ENCODE measurements around the gene S100A8.

The S100A8 gene

DNA sequence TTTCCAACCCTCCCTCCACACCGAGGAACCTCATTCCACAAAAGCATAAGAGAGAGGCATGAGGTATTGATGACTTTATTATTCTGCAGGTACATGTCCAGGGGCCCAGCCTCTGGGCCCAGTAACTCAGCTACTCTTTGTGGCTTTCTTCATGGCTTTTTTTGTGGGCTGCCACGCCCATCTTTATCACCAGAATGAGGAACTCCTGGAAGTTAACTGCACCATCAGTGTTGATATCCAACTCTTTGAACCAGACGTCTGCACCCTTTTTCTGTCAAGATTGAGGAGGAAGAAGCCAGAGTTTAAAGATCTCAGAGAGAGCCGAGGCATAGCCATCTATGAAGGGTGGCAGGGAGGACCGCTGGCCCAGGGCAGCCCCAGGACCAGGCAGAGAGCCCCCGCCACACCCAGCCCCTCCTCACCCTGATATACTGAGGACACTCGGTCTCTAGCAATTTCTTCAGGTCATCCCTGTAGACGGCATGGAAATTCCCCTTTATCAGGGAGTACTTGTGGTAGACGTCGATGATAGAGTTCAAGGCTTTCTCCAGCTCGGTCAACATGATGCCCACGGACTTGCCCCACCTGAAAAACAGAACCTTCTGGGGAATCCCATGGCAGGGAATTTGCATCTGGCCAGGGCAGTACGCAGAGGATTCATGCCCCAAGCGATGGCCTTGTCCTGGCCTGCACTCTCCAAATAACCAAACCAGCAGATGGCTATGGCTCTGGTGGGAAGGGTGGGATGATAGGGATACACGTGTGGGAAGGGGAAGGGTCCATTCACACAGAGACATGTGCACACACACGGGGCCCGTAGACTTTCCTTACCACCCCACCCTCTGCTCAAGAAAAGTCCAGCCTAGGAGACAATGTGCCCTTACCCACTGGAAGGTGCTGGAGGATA is 647 bp downstream of the S100A8 start:
- no peak for DNase-seq

GRCh38 chr1:153389401-153389800 is 1.5 kb downstream of the S100A8 start:
- DNase-seq, result no peak

DNA sequence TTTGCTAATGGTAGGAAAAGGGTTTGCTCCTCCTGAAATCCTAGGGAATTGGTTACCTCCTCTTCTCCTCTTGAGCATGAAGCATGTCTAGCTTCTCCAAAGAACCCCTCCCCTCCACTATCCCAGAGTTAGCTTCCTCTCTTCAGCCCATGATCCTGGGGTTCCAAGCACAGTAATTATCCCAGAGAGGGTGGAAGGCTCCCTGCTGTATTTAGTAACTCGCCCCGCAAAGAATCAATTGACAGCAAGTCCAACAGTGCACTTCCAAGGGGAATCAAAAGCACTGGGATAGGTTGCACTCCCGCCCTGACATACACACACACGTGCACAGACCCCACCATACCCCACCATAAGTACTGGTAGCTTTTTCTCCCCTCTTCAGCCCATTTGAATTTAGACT is 3.1 kb downstream of the S100A8 start:
- DNase-seq, result no peak

GRCh38 chr1:153387001-153387400 is 3.9 kb downstream of the S100A8 start:
- DNase-seq, result no peak

GRCh38 chr1:153386500-153386901 is 4.4 kb downstream of the S100A8 start:
- no peak for DNase-seq

- DNase-seq, result no peak
Observed at GRCh38 chr1:153384958-153385580, 5.8 kb downstream of the S100A8 start.

DNA sequence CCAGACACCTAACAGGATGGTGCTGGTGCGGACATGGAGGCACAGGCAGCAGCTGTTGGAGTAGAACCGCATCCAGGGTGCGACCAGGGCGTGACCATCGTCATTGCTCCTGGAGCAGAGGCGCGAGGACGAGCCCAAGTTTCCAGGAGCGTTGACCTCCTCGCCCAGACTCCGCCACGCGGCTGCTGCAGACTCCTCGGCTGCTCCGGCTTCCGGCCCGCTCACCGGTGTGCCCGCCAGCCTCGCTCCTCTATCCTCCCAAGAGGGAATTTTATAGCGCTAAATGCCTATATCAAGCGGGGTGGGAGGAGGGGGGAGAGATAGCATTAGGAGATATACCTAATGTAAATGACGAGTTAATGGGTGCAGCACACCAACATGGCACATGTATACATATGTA is 10.2 kb downstream of the S100A8 start:
- no peak for DNase-seq

- no peak for DNase-seq
Observed at GRCh38 chr1:153379591-153379990, 11.3 kb downstream of the S100A8 start.

- peak; percentile 77 for DNase-seq
Observed at GRCh38 chr1:153375511-153375910, 15.4 kb downstream of the S100A8 start, which contains the start of gene S100A12. TSS of gene S100A12 (minus strand) at chr1:153375621. CDS start at chr1:153374592, 1,029 bp downstream.

GRCh38 chr1:153374071-153374470 is 16.8 kb downstream of the S100A8 start:
- no peak for DNase-seq

DNA sequence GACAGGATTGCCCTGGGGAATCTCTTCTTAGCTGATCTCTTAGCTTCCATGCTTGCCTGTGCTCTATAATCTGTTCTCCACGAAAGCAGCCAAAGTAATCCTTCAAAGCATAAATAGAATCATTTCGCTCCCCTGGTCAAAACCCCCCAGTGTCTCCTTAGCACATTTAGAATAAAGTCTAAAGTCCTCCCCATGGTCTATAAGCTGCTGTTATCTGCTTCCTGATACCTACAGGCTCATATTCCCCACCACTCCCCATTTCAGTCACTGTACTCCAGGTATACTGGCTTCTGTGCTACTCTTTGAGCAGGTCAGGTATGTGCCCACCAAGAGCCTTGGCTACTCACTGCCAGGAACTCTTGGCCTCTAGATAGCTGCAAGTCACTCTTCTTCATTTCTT is 18.3 kb downstream of the S100A8 start:
- DNase-seq, result no peak

DNA sequence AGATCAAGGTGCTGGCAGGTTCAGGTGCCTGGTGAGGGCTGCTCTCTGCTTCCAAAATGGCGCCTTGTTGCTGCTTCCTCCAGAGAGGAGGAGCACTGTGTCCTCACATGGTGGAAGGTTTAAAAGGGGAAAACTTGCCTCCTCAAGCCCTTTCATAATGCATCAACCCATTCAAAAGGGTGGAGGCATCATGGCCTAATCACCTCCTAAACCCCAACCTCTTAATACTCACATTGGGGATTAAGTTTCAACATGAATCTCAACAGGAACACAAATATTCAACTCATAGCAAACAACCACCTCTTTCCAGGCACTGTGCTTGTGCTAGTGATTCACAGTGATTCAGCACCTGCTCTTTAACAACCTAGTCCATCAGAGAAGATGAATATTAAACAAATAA is 19.6 kb downstream of the S100A8 start:
- no peak for DNase-seq

DNA sequence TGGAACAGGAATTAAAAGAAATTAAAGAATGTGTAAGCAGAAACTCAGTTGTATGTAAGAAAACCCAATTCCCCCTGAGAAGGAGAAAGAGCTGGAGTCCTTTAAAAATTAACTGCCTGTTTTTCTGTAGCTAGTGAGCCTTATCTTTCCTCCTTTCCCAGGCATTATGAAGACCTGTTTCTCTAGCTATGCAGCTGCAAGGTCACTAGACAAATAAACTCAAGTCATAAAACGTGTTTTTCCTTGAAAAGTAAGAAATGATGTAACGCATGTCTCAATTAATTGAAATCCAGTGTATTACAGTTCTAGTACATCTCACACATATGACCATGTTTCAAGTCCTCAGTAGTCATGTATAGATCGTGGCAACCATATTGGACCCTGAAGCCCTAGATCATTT is 20.7 kb downstream of the S100A8 start:
- DNase-seq, result no peak

DNA sequence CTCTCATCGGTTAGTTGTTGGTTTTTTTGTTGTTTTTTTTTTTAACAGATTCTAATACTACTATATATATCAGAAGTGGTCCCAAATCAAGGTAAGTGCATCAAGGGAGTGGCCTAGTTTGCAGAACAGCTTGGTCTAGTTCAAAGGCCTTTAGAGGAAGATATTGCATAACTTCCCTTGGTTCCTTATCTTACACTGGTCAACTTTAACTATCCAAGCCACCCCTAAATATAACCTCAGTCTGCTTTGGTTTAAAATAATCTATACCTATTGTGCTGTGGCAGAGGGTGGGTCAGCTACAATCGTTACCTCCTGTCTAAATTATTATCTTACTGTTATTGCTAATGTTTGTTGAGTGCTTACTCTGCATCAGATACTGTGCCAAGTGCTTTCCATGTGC is 22.4 kb downstream of the S100A8 start:
- no peak for DNase-seq

DNA sequence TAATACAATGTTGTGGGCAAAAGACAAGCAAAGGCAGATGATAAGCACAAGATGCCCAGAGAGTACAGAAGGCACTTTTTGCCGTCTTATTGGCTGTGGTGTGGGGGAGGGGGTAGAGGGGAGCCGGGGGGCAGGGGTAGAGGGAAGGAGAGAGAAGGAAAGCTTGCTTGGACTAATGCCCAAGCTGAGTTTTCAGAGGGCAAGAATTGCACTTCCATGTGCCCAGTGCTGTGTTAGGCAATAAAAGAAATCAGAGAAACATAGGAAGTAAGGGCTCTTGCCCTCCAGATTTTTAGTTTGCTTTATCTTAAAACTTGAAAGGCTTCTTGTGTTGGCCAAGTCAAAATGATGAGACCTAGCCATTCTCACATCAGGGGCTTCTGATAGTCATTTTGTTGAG is 23.8 kb downstream of the S100A8 start:
- no peak for DNase-seq

GRCh38 chr1:153366261-153366660 is 24.6 kb downstream of the S100A8 start:
- DNase-seq, result no peak

DNA sequence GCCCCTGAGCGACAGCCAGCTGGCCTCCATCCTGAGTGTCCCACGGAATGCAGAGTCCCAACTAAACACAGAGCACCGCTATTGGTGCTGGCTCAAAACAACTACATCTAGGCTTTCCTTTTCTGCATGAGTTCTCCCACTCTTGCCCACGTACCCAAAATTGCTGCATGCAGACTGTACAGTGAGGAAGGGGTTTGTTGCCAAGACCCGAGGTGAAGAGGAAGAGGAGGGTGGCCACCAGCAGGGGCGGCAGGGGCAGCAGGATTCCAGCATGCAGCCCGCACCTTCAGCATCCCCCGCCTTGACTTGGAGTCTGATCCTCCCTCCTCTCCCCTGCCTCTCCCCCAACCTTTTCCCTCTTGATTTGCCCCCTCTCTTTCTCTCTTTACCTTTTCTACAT is 25.2 kb downstream of the S100A8 start:
- no peak for DNase-seq

- DNase-seq, result no peak
Observed at GRCh38 chr1:153364766-153365666, 25.9 kb downstream of the S100A8 start.

GRCh38 chr1:153364156-153364555 is 26.7 kb downstream of the S100A8 start:
- DNase-seq, result no peak

- DNase-seq, result no peak
Observed at GRCh38 chr1:153363641-153364040, 27.2 kb downstream of the S100A8 start.

DNA sequence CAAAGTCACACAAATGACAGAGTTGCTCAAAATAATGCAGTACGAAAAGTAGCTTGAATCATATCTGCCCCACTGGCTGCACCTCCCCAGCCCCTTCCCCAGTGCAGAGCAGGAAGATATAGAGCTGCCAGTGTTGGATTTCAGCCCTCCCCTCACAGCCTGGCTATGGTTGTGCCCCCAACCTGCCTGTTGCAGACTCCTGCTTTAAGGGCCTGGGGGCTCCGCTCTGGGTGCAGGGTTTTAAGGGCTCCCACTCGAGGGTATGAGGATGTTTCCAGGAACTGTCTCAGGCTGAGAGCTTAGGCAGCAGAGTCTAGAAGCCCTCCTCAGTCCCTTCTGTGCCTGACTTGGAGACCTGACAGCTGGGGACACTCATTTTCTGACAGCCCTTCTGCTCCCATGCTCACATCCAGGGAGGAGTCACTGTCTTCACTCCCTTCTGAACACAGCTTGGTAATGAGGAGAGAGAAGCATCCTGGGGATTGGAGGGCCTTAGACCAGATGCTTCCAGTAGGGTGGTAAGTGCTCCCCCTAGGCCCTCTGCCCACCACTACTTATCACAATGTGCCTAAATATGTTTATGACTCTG is 28.6 kb downstream of the S100A8 start:
- no peak for DNase-seq

DNA sequence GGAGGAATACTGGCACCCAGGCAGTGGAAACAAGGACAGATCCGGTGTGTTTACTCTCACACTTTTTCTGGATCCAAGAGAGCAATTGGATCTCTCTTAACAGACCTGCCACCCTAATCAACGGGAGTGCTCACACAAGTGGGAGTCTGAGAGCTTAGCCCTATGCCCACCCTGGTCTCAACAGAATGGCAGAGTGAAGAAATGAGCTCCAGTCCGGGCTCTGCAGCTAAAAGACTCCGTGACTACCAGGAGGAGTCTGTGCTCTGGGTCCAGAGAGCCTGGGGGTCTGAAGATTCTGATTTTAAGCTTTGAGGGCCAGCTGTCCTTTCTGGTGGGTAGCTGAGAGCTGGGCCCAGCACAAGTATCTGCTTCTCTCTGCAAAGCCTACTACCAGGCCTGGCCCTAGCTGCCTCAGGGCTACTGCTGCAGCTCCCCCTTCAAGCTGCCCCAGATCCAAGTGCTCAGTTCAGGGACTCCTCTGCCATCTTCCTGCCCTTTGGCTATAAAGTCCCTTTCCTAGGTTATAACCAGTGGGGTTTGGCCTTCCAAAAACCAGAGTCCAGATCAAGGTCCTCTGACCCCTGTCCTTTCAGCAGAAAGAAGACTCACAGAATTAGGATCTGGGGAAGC is 29.3 kb downstream of the S100A8 start:
- no peak for DNase-seq

Data from fibroblast of skin of right quadriceps (primary cell).